ENCODE measurements around the gene WNT3A.

DNA sequence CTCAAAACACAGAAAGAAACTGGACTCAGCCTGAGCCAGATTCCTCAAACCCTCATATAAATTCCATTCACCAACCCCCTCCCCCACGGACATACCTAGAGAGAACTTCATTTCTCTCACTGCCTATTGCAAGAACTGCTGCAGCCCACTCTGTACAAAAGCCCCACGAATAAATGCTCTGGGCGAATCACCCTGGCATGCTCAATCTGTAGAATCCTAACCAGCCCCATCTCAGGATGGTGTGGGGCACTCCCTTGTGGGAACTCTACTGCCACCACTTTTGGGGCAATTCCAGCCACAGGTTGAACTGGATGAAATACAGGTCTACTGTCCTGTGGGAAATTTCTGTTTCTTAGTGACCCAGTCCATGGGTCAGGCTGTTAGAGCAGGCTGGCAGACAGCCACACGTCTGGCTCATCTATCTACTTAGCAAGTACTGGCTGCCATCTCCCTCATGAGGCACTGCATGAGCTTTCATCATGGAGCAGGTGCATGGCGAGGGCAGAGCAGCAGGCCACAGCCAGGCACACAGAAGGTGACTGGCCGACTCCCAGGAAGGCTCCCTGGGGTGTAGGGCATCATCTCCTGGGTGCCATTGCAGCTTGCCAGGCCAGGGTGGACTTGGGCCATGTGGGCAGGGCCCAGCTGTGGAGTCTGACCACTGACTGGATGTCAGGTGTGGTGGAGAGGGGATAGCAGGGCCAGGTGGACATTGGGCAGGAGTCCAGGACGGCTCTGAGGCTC is 97.9 kb downstream of the WNT3A start:
- TF ChIP-seq, protein P1, sequence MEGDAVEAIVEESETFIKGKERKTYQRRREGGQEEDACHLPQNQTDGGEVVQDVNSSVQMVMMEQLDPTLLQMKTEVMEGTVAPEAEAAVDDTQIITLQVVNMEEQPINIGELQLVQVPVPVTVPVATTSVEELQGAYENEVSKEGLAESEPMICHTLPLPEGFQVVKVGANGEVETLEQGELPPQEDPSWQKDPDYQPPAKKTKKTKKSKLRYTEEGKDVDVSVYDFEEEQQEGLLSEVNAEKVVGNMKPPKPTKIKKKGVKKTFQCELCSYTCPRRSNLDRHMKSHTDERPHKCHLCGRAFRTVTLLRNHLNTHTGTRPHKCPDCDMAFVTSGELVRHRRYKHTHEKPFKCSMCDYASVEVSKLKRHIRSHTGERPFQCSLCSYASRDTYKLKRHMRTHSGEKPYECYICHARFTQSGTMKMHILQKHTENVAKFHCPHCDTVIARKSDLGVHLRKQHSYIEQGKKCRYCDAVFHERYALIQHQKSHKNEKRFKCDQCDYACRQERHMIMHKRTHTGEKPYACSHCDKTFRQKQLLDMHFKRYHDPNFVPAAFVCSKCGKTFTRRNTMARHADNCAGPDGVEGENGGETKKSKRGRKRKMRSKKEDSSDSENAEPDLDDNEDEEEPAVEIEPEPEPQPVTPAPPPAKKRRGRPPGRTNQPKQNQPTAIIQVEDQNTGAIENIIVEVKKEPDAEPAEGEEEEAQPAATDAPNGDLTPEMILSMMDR (IDR thresholded peaks at IDR 0.05; ENCODE audit: low read depth, low read length), result no peak
- no peak for TF ChIP-seq EZH2phosphoT487 (IDR thresholded peaks at IDR 0.05; ENCODE audit: low read depth)
